ENCODE results near the gene NUSAP1. TPM values are rescaled to one million over a fixed set of nuclear protein-coding genes. Genes with fewer than 3 reads are reported as not detected.
"Not testable (repeated sequence)": the region's sequence is repeated elsewhere in the genome, so short reads cannot be mapped to it uniquely, and the experiment has no call there.

Gene NUSAP1
- total and polyA plus RNA-seq, 7 experiments from 2014 or later: 0.86 to 167 (median 1.9) TPM

- H3K4me1 ChIP-seq (ENCODE audit: control insufficient read depth in 2 of 2, insufficient read depth in 2 of 2, low read length in 2 of 2); intact Hi-C loops (cut with micrococcal nuclease); H3K4me3 Mint-ChIP-seq; H3K27me3 Mint-ChIP-seq; H3K27ac ChIP-seq (ENCODE audit: low read depth, low read length); H3K27me3 ChIP-seq (ENCODE audit: control insufficient read depth in 2 of 2, insufficient read depth in 2 of 2, low read length in 2 of 2); CTCF ChIA-PET; POLR2A ChIA-PET; ATAC-seq; H3K4me3 ChIP-seq (ENCODE audit: low read length); H3K9me3 Mint-ChIP-seq; H3K9me3 ChIP-seq (ENCODE audit: control insufficient read depth in 2 of 3, low read length in 3 of 3); DNase-seq: not testable (repeated sequence)
- Mint-ChIP-seq H3K36me3 (peaks cover 7 to 24% (median 12%) of the 10 kb centered on the region in 5 donors), H3K27ac (peak overlapping the region in 5 of 9 donors; percentile 33 to 53 (median 49)), H3K4me1 (peaks cover 0 to 27% (median 15%) of the 10 kb centered on the region in 7 donors)
- H3K36me3 ChIP-seq (ENCODE audit: control insufficient read depth in 2 of 3, insufficient read depth in 3 of 3, low read length in 3 of 3): peaks cover 0 to 19% (median 3%) of the 10 kb centered on the region in 3 experiments
These were observed 31.5 kb upstream of the NUSAP1 start for GRCh38 chr15:41301139-41301538.

DNA sequence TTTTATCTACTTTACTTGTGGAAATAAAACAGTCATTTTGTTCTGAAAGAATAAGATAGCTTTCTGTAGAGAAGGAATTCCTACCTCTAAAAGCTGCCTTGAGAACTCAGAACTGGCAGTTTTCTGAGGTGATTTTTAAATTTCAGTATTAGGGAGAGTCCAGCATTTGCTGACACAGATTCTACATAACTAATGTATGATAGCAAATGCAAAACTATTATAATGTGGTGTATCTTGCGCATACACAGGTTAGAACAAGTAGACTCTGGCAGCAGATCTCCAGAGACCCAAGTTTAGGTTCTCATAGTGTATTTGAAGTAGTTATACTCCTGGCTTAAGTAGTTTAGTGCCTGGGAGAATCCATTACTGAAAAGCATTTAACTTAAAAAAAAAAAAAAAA is 31.1 kb upstream of the NUSAP1 start:
- H3K4me3 ChIP-seq (ENCODE audit: low read length): no peak overlapping the region
- no peaks in the 10 kb centered on the region for H3K4me1 ChIP-seq (ENCODE audit: control insufficient read depth in 2 of 2, insufficient read depth in 2 of 2, low read length in 2 of 2)
- ATAC-seq (no peak), DNase-seq (no peak)
- Mint-ChIP-seq H3K27me3 (no peaks in the 10 kb centered on the region), H3K4me1 (peaks cover 0 to 27% (median 15%) of the 10 kb centered on the region in 7 donors), H3K9me3 (no peaks in the 10 kb centered on the region), H3K4me3 (no peak overlapping the region), H3K36me3 (peaks cover 7 to 24% (median 12%) of the 10 kb centered on the region in 5 donors), H3K27ac (peak overlapping the region in 3 of 9 donors; percentile 33 to 51 (median 49))
- H3K36me3 ChIP-seq (ENCODE audit: control insufficient read depth in 2 of 3, insufficient read depth in 3 of 3, low read length in 3 of 3): peaks cover 0 to 19% (median 3%) of the 10 kb centered on the region in 3 experiments
- H3K27ac ChIP-seq (ENCODE audit: low read depth, low read length): no peak overlapping the region
- H3K9me3 ChIP-seq (ENCODE audit: control insufficient read depth in 2 of 3, low read length in 3 of 3): no peaks in the 10 kb centered on the region
- intact Hi-C loops (cut with micrococcal nuclease): no loop called here
- CTCF ChIA-PET: no interaction called here
- POLR2A ChIA-PET: no interaction called here
- H3K27me3 ChIP-seq (ENCODE audit: control insufficient read depth in 2 of 2, insufficient read depth in 2 of 2, low read length in 2 of 2): no peaks in the 10 kb centered on the region

DNA sequence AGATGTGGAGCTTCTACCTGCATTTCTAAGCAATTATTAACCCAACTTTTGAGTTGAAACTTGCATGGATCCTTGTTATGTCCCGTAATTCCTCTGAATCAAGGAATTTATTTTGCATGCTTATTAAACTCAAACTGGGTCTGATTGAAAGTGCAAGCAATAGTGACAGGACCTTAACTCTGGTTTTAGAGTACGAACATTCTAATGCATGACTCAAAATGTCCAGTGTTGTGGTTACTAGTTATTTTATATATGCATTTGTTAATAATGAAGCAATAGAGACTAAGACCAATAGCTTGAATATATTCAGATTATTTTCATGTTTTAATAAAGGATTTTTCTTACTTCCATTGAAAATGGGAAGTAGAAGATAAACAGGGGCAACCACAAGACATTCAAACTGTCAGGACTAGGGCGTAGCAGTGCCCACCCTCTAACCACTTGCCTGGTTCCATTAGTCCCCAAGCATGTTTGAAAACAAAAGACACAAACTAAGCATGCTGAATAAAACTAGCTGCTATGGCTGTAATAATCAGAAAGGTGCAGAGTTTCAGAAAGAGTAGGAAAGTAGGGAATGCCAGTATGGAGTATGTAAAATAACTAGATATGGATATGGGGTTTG is 28.4 kb upstream of the NUSAP1 start:
- intact Hi-C loops (cut with micrococcal nuclease): no loop called here
- no peaks in the 10 kb centered on the region for H3K27me3 ChIP-seq (ENCODE audit: control insufficient read depth in 2 of 2, insufficient read depth in 2 of 2, low read length in 2 of 2)
- DNase-seq (no peak), ATAC-seq (no peak)
- Mint-ChIP-seq H3K9me3 (no peaks in the 10 kb centered on the region), H3K27ac (peak overlapping the region in 2 of 9 donors; percentile 11 to 30), H3K36me3 (peaks cover 0 to 21% (median 6%) of the 10 kb centered on the region in 5 donors), H3K4me1 (peaks cover 2 to 28% (median 15%) of the 10 kb centered on the region in 7 donors), H3K4me3 (no peak overlapping the region), H3K27me3 (no peaks in the 10 kb centered on the region)
- peaks cover 0 to 3% (median 0%) of the 10 kb centered on the region in 3 experiments for H3K36me3 ChIP-seq (ENCODE audit: control insufficient read depth in 2 of 3, insufficient read depth in 3 of 3, low read length in 3 of 3)
- no peak overlapping the region for H3K4me3 ChIP-seq (ENCODE audit: low read length)
- POLR2A ChIA-PET: no interaction called here
- no peaks in the 10 kb centered on the region for H3K9me3 ChIP-seq (ENCODE audit: control insufficient read depth in 2 of 3, low read length in 3 of 3)
- H3K4me1 ChIP-seq (ENCODE audit: control insufficient read depth in 2 of 2, insufficient read depth in 2 of 2, low read length in 2 of 2): no peaks in the 10 kb centered on the region
- H3K27ac ChIP-seq (ENCODE audit: low read depth, low read length): no peak overlapping the region
- CTCF ChIA-PET: interaction anchor here (0.7 kb wide), 1 partner anchor 51 kb away, joined by 4 read pairs; no protein-coding TSS in a partner anchor

- Histone ChIP-seq H3K4me3 (ENCODE audit: low read length) (no peak overlapping the region), H3K4me1 (ENCODE audit: control insufficient read depth in 2 of 2, insufficient read depth in 2 of 2, low read length in 2 of 2) (no peaks in the 10 kb centered on the region), H3K36me3 (ENCODE audit: control insufficient read depth in 2 of 3, insufficient read depth in 3 of 3, low read length in 3 of 3) (no peaks in the 10 kb centered on the region), H3K9me3 (ENCODE audit: control insufficient read depth in 2 of 3, low read length in 3 of 3) (no peaks in the 10 kb centered on the region), H3K27me3 (ENCODE audit: control insufficient read depth in 2 of 2, insufficient read depth in 2 of 2, low read length in 2 of 2) (no peaks in the 10 kb centered on the region), H3K27ac (ENCODE audit: low read depth, low read length) (no peak overlapping the region)
- Mint-ChIP-seq H3K4me3 (no peak overlapping the region), H3K27ac (no peak overlapping the region), H3K4me1 (peaks cover 0 to 22% (median 4%) of the 10 kb centered on the region in 7 donors), H3K36me3 (peaks cover 0 to 11% (median under 1%) of the 10 kb centered on the region in 5 donors), H3K9me3 (no peaks in the 10 kb centered on the region), H3K27me3 (no peaks in the 10 kb centered on the region)
- ATAC-seq: no peak
- ChIA-PET POLR2A (no interaction called here), CTCF (no interaction called here)
- DNase-seq: no peak
- intact Hi-C loops (cut with micrococcal nuclease): no loop called here
These were observed 25.0 kb upstream of the NUSAP1 start for GRCh38 chr15:41307679-41308078.

DNA sequence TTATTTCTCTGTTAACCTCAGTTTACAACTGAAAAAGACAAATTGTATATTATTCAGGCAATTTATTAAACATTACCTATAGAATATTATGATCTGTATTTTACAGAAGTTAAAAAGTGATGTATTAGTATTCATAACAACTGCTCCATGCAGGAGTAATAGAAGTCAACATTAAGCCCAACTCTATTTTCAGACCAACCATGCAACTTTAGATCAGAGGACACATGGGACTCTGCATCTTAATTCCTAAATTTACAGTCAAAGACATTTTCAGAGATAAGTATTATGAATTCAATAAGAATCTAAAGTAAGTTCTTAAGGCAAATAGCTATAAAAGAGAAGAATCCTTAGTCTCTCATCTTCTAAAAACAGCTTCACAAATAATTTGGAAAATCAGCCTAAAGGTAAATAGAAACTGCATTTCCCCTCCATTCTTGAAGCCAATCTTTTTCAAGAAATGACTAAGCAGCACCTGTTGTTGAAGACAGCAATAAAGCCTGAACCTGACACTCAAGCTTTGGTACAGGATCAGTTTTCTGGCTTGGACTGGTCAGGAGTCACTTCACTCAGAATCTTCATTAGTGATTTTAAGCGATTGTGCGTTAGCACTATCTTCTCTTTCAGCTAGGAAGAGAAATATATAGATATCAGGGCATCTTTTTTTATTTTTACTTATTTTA is 23.3 kb upstream of the NUSAP1 start:
- H3K9me3 Mint-ChIP-seq: no peaks in the 10 kb centered on the region
- intact Hi-C loops (cut with micrococcal nuclease): no loop called here
- H3K4me1 Mint-ChIP-seq: peaks cover 0 to 22% (median 4%) of the 10 kb centered on the region in 7 donors
- ChIA-PET CTCF (no interaction called here), POLR2A (no interaction called here)
- H3K27me3 Mint-ChIP-seq: no peaks in the 10 kb centered on the region
- Histone ChIP-seq H3K9me3 (ENCODE audit: control insufficient read depth in 2 of 3, low read length in 3 of 3) (no peaks in the 10 kb centered on the region), H3K27ac (ENCODE audit: low read depth, low read length) (no peak overlapping the region), H3K4me1 (ENCODE audit: control insufficient read depth in 2 of 2, insufficient read depth in 2 of 2, low read length in 2 of 2) (no peaks in the 10 kb centered on the region), H3K36me3 (ENCODE audit: control insufficient read depth in 2 of 3, insufficient read depth in 3 of 3, low read length in 3 of 3) (no peaks in the 10 kb centered on the region), H3K4me3 (ENCODE audit: low read length) (no peak overlapping the region), H3K27me3 (ENCODE audit: control insufficient read depth in 2 of 2, insufficient read depth in 2 of 2, low read length in 2 of 2) (no peaks in the 10 kb centered on the region)
- no peak overlapping the region for H3K4me3 Mint-ChIP-seq
- peak overlapping the region in 1 of 9 donors; percentile 68 for H3K27ac Mint-ChIP-seq
- no peak for DNase-seq
- no peak for ATAC-seq
- H3K36me3 Mint-ChIP-seq: peaks cover 0 to 15% (median 5%) of the 10 kb centered on the region in 5 donors

DNA sequence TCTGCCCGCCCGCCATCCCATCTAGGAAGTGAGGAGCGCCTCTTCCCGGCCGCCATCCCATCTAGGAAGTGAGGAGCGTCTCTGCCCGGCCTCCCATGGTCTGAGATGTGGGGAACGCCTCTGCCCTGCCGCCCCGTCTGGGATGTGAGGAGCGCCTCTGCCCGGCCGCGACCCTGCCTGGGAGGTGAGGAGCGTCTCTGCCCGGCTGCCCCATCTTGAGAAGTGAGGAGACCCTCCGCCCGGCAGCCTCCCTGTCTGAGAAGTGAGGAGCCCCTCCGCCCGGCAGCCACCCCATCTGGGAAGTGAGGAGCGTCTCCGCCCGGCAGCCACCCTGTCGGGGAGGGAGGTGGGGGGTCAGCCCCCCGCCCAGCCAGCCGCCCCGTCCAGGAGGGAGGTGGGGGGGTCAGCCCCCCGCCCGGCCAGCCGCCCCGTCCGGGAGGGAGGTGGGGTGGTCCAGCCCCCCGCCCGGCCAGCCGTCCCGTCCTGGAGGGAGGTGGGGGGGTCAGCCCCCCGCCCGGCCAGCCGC is 11.8 kb upstream of the NUSAP1 start:
- H3K27ac ChIP-seq (ENCODE audit: low read depth, low read length); CTCF ChIA-PET; POLR2A ChIA-PET; H3K9me3 Mint-ChIP-seq; H3K27ac Mint-ChIP-seq; ATAC-seq; H3K4me3 ChIP-seq (ENCODE audit: low read length); H3K4me3 Mint-ChIP-seq; H3K36me3 ChIP-seq (ENCODE audit: control insufficient read depth in 2 of 3, insufficient read depth in 3 of 3, low read length in 3 of 3); H3K9me3 ChIP-seq (ENCODE audit: control insufficient read depth in 2 of 3, low read length in 3 of 3); intact Hi-C loops (cut with micrococcal nuclease); H3K27me3 Mint-ChIP-seq; DNase-seq; H3K27me3 ChIP-seq (ENCODE audit: control insufficient read depth in 2 of 2, insufficient read depth in 2 of 2, low read length in 2 of 2); H3K4me1 ChIP-seq (ENCODE audit: control insufficient read depth in 2 of 2, insufficient read depth in 2 of 2, low read length in 2 of 2): not testable (repeated sequence)
- Mint-ChIP-seq H3K4me1 (peaks cover 0 to 18% (median 0%) of the 10 kb centered on the region in 7 donors), H3K36me3 (peaks cover 0 to 24% (median 3%) of the 10 kb centered on the region in 5 donors)

All from naive thymus-derived CD4-positive, alpha-beta T cell (primary cell).